Kidney tubule cell (primary cell): ENCODE results near the gene TNRC6C.
A peak's percentile ranks its signal among the peaks of the same experiment; 100 is the strongest.
"Not testable (repeated sequence)": the region's sequence is repeated elsewhere in the genome, so short reads cannot be mapped to it uniquely, and the experiment has no call there.

Experiments used
- DNase-seq: peaks from one replicate; pipeline ENCODE4 v3.0.0-alpha.2; 2018; ENCODE audit warnings: low spot score

The TNRC6C gene

GRCh38 chr17:78043031-78043430 is 84.5 kb downstream of the TNRC6C start:
- no peak for DNase-seq

- DNase-seq: peak; percentile 7
Observed at GRCh38 chr17:78044280-78044835, 85.9 kb downstream of the TNRC6C start.

- no peak for DNase-seq
Observed at GRCh38 chr17:78045316-78045715, 86.8 kb downstream of the TNRC6C start.

- DNase-seq: no peak
Observed at GRCh38 chr17:78046923-78047322, 88.4 kb downstream of the TNRC6C start.

- DNase-seq: no peak
Observed at GRCh38 chr17:78048346-78049292, 90.1 kb downstream of the TNRC6C start.

- no peak for DNase-seq
Observed at GRCh38 chr17:78049609-78050008, 91.1 kb downstream of the TNRC6C start.

GRCh38 chr17:78051186-78051972 is 92.9 kb downstream of the TNRC6C start:
- DNase-seq: no peak

- DNase-seq: no peak
Observed at GRCh38 chr17:78053777-78054468, 95.4 kb downstream of the TNRC6C start.

GRCh38 chr17:78057113-78057740 is 98.7 kb downstream of the TNRC6C start:
- DNase-seq: no peak

GRCh38 chr17:78058001-78058400 is 99.5 kb downstream of the TNRC6C start:
- no peak for DNase-seq

- no peak for DNase-seq
Observed at GRCh38 chr17:78058581-78058980, 100.1 kb downstream of the TNRC6C start.

GRCh38 chr17:78062596-78062995 is 104.1 kb downstream of the TNRC6C start:
- no peak for DNase-seq

- DNase-seq: no peak
Observed at GRCh38 chr17:78063489-78063888, 105.0 kb downstream of the TNRC6C start.

- no peak for DNase-seq
Observed at GRCh38 chr17:78064708-78065107, 106.2 kb downstream of the TNRC6C start.

- not testable (repeated sequence) for DNase-seq
Observed at GRCh38 chr17:78066976-78067375, 108.5 kb downstream of the TNRC6C start.

- DNase-seq: peak; percentile 5
Observed at GRCh38 chr17:78069695-78070094, 111.2 kb downstream of the TNRC6C start.

GRCh38 chr17:78072961-78073360 is 114.5 kb downstream of the TNRC6C start:
- peak; percentile 84 for DNase-seq

- no peak for DNase-seq
Observed at GRCh38 chr17:78075011-78075410, 116.5 kb downstream of the TNRC6C start.

GRCh38 chr17:78075545-78075944 is 117.0 kb downstream of the TNRC6C start:
- DNase-seq: no peak

GRCh38 chr17:78079253-78079652 is 120.8 kb downstream of the TNRC6C start:
- DNase-seq: no peak

GRCh38 chr17:78081551-78081950 is 123.0 kb downstream of the TNRC6C start:
- DNase-seq: no peak
